HG03280 (cell line): ENCODE results near the gene SERPINB2.
"Not testable (repeated sequence)": the region's sequence is repeated elsewhere in the genome, so short reads cannot be mapped to it uniquely, and the experiment has no call there.

ENCODE experiments used
- ATAC-seq: cut with Tn5 transposase; IDR thresholded peaks from one replicate; pipeline ENCODE4 v1.9.1; 2021; ENCODE audit warnings: mild to moderate bottlenecking, moderate library complexity; ENCODE audit not compliant: unreplicated experiment

Gene SERPINB2

GRCh38 chr18:63930773-63931354 lies 43.4 kb downstream of the SERPINB2 start:
- ATAC-seq, result no peak

GRCh38 chr18:63936156-63936931 lies 48.8 kb downstream of the SERPINB2 start:
- peak; percentile 97 for ATAC-seq

- ATAC-seq, result peak; percentile 16
Observed at GRCh38 chr18:63936932-63937393, 49.5 kb downstream of the SERPINB2 start.

DNA sequence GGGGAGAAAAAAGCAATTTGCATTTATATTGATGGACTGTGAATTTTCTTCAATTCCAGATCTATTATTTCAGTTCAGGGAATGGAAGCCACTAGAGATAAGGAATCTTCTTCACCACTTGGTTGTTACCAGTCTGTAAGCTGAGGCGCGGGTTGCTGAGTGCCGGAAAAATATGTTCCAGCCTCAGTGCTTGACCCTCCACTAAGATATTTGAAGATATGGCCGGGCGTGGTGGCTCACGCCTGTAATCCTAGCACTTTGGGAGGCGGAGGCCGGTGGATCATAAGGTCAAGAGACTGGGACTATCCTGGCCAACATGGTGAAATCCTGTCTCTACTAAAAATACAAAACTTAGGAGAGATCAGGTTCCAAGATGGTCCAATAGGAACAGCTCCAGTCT lies 52.5 kb downstream of the SERPINB2 start:
- no peak for ATAC-seq

DNA sequence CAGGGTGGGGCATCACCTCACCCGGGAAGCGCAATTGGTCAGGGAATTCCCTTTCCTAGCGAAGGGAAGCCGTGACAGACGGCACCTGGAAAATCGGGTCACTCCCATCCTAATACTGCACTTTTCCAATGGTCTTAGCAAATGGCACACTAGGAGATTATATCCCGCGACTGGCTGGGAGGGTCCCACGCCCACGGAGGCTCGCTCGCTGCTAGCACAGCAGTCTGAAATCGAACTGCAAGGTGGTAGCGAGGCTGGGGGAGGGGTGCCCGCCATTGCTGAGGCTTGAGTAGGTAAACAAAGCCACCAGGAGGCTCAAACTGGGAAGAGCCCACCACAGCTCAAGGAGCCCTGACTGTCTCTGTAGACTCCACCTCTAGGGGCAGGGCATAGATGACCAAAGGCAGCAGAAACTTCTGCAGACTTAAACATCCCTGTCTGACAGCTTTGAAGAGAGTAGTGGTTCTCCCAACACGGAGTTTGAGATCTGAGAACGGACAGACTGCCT lies 53.1 kb downstream of the SERPINB2 start:
- ATAC-seq, result not testable (repeated sequence)

- ATAC-seq, result no peak
Observed at GRCh38 chr18:63947051-63947790, 59.7 kb downstream of the SERPINB2 start.

GRCh38 chr18:63949068-63949737 lies 61.7 kb downstream of the SERPINB2 start, which contains the start of gene HMSD:
Gene HMSD (plus strand): TSS chr18:63949301. CDS start chr18:63953456, 4,155 bp downstream.
- peak; percentile 96 for ATAC-seq

GRCh38 chr18:63951302-63951705 lies 63.8 kb downstream of the SERPINB2 start:
- peak; percentile 34 for ATAC-seq
